KOPT-K1 (cell line): ENCODE data around the gene AHRR.

Source experiments
- H3K27ac ChIP-seq: fragments of 200-600 bp; sonication (generic); 2 replicates; pipeline ENCODE4 v1.5.1; 2016; ENCODE audit warnings: antibody characterized with exemption, mild to moderate bottlenecking, low read depth, low read length; ENCODE audit not compliant: poor library complexity, severe bottlenecking
- H3K36me3 ChIP-seq: fragments of 200-600 bp; sonication (generic); 2 replicates; pipeline ENCODE4 v1.5.1; 2017; ENCODE audit warnings: antibody characterized with exemption, mild to moderate bottlenecking, low read length, moderate library complexity; ENCODE audit not compliant: insufficient read depth
- H3K9me3 ChIP-seq: fragments of 200-600 bp; sonication (generic); 2 replicates; pipeline ENCODE4 v1.5.1; 2017; ENCODE audit warnings: antibody characterized with exemption, low read length, mild to moderate bottlenecking; ENCODE audit not compliant: insufficient read depth, poor library complexity, severe bottlenecking

AHRR gene

DNA sequence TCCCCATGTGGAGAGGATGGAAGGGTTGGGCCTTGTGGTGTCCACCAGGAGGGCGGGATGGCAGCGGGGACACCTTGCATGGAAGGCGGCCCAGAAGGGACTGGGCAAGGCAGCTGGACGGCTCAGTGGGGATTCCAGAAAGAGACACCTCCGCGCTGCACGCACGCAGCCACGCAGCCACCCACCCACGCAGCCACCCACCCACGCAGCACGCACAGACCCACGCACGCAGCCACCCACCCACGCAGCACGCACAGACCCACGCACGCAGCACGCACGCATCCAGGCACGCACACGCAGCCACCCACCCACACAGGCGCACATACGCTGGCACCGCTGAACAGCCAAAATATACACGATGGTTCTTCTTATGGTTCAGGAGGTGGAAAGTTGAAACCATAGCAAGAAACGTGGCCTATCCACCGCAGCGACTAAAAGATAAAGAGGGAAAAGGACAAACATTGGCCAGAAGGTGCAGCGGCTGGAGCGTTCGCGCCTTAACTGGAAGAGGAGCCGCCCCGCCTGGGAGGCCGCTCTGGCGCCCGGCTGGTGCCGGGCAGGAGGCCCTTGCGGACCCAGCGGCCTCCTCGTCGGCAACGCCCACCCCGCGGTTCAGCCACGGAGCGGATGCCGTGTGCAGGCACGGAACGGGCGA is 99.2 kb downstream of the AHRR start:
- Histone ChIP-seq H3K36me3 (no peaks in the 10 kb centered on the region), H3K9me3 (no peaks in the 10 kb centered on the region), H3K27ac (no peak overlapping the region)

GRCh38 chr5:421287-421880 is 99.9 kb downstream of the AHRR start:
- H3K36me3 ChIP-seq = no peaks in the 10 kb centered on the region
- H3K27ac ChIP-seq = no peak overlapping the region
- no peaks in the 10 kb centered on the region for H3K9me3 ChIP-seq

DNA sequence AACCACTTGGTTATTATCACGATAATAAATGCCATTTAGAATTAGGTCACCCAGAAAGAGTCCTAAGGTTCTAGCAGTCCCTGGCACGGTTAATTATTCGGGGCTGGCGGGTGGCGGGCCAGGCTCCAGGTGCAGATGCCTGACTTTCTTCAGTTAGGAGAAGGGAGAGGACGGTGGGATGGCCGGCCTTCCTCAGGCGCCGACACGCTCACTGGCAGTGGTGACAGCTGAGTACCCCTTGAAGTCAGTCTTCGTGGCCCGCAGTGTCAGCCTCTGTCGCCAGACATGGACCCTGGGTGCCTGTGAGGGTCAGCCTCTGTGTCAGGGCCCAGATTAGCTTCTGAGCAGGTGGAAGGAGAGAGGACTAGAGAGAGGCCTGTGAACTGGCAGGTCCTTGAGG is 100.4 kb downstream of the AHRR start:
- H3K36me3 ChIP-seq = no peaks in the 10 kb centered on the region
- H3K27ac ChIP-seq = no peak overlapping the region
- no peaks in the 10 kb centered on the region for H3K9me3 ChIP-seq

DNA sequence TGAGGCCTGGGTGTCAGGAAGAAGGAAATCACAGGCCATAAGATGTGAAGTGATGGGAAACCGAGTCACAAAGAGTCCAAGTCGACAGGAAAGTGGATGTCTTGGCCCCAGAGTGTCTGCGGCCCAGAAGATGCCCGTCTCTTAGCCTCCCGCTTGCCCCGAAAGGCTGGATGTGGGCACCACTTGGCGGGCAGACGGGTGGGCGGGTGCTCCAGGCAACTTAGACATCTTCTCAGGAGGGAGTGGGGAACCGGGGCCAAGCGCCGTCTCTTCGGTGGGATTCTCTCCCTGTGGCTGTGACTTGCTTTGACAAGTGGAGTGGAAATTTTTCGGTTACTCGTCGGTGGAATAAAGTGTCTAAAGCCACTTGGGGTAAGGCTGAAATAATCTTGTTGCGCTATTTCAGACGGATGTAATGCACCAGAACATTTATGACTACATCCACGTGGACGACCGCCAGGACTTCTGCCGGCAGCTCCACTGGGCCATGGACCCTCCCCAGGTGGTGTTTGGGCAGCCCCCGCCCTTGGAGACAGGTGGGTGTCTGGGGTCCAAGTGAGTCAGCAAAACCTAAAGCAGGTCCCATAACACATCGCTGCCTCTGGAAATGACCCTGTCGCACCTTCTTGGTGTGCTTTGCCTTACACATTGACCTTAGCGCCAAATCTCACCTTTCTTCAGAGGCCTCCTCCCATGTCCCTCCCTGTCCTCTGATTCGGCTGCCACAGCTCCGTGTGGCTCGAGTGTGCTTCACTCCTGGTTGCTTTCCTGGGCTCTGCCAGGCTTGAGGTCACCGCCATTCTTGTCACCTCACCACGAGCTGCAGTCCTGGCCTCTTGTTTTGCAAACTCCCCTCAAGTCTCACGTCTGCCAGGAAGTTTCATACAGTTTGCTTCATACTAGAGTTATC is 101.1 kb downstream of the AHRR start:
- Histone ChIP-seq H3K36me3 (no peaks in the 10 kb centered on the region), H3K9me3 (no peaks in the 10 kb centered on the region), H3K27ac (peak overlapping the region; percentile 20)

DNA sequence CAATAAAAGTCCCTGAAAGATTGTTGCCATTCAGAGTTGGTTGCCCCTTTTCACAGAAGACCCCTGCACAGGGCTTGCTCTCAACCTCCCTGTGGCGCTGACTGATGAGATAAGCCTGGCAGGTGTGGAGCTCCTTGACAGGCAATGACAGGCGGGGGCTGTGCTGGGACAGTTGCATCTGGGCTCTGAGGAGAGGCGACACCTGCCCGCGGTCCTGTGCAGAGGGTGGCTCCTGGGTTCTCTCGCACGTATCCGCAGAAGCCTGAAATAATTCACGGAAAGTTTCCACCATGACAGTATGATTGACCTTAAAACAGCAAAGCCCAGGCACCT is 101.7 kb downstream of the AHRR start:
- Histone ChIP-seq H3K27ac (peak overlapping the region; percentile 20), H3K36me3 (no peaks in the 10 kb centered on the region), H3K9me3 (no peaks in the 10 kb centered on the region)

GRCh38 chr5:423626-424261 is 102.2 kb downstream of the AHRR start:
- Histone ChIP-seq H3K36me3 (no peaks in the 10 kb centered on the region), H3K27ac (peak overlapping the region; percentile 20)

DNA sequence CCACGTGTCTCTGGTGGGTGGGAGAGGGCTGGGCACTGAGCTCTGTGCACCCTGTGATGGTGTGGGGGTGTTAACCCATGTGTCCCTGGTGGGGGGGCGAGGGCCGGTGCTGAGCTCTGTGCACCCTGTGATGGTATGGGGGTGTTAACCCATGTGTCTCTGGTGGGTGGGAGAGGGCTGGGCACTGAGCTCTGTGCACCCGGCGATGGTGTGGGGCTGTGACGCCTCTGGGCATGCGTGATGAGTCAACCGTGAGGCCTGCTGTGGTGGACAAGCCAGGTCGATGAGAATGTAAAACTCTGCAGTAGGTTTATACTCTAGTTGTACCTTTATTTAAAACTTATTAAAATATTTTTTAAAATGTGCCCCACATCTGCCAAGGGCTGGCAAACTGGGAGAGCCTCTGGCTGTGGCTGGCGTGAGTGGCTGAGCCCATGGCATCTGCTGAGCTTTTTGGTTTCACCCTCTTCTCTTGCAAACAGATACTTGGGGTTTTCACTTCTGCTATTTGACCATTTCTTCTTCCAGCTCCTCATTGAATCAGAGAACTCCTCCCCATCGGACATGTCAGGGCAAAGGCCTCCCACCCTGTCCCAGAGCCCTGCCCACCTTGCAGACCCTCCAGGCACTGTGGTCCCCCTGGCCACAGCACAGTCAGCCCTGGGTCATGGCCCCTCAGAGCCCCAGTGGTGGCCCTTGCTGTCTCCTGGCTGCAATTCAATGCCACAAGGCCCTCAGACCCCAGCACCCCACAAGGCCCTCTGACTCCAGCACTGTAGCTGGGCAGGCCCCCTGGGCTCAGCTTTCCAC is 103.0 kb downstream of the AHRR start:
- no peaks in the 10 kb centered on the region for H3K36me3 ChIP-seq
- no peaks in the 10 kb centered on the region for H3K9me3 ChIP-seq
- no peak overlapping the region for H3K27ac ChIP-seq

More at GRCh38 chr5:423626-424261, 102.2 kb downstream of the AHRR start:
- no peaks in the 10 kb centered on the region for H3K9me3 ChIP-seq

DNA sequence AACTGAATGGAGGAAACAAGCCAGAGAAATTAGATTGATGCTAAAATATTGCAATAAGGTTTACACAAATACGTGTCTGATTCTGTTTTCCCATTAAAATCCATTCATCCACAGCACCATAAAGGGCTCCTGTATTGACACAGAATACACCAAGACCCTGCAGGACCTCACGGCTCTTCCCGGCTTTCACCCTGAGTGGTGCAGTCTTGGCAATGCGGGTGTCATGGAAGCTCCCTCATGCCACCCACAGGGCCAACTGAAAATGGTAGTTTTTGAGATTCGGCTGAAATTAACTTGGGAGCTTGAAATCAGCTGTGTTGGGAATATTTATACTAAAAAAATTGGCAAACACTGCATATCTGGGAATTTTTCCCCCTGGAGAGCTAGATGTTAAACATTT is 104.2 kb downstream of the AHRR start:
- H3K27ac ChIP-seq = no peak overlapping the region
- no peaks in the 10 kb centered on the region for H3K36me3 ChIP-seq
- H3K9me3 ChIP-seq = no peaks in the 10 kb centered on the region

DNA sequence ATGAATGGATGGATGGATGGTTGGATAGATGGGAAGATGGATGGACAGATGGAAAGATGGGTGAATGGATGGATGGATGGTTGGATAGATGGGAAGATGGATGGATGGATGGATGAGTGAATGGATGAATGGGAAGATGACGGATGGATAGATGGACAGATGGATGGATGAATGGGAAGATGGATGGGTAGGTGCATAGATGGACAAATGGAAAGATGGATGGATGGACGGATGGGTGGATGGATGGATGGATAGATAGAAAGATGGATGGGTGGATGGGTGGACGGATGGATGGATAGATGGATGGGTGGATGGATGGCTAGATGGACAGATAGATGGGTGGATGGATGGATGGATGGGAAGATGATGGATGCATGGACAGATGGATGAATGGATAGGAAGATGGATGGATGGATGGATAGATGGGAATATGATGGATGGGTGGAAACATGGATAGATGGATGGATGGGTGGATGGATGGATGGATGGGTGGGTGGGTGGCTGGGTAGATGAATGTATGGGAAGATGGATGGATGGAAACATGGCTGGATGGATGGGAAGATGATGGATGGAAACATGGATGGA is 105.0 kb downstream of the AHRR start:
- H3K9me3 ChIP-seq = no peaks in the 10 kb centered on the region
- no peaks in the 10 kb centered on the region for H3K36me3 ChIP-seq
- no peak overlapping the region for H3K27ac ChIP-seq

DNA sequence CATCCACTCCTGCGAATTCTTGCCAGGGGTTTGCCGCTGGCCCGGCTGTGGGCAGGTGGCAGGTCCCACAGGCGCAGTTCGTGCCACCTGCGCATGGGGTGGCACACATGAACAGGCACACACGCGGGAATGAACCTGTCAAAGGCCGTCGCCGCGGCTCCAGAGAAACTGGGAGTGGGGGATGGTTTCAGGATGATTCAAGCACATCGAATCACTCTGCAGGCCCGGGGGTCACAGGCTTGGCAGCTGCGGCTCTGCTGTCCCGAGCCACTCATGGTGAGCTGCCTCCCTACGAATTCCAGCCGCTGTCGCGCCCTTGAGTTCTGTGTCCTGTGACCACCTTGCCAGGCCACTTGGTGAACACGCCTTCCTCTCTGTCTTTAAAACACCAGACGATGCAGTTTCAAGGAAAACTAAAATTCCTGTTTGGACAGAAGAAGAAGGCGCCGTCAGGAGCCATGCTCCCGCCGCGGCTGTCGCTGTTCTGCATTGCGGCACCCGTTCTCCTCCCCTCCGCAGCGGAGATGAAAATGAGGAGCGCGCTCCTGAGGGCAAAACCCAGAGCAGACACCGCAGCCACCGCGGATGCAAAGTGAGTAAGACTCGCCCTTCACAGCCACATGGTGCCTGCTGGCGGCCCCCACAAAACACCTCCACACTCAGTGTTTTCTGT is 106.0 kb downstream of the AHRR start:
- H3K36me3 ChIP-seq = no peaks in the 10 kb centered on the region
- no peak overlapping the region for H3K27ac ChIP-seq
- no peaks in the 10 kb centered on the region for H3K9me3 ChIP-seq

GRCh38 chr5:428219-428618 is 106.7 kb downstream of the AHRR start:
- Histone ChIP-seq H3K27ac (no peak overlapping the region), H3K36me3 (no peaks in the 10 kb centered on the region), H3K9me3 (no peaks in the 10 kb centered on the region)

DNA sequence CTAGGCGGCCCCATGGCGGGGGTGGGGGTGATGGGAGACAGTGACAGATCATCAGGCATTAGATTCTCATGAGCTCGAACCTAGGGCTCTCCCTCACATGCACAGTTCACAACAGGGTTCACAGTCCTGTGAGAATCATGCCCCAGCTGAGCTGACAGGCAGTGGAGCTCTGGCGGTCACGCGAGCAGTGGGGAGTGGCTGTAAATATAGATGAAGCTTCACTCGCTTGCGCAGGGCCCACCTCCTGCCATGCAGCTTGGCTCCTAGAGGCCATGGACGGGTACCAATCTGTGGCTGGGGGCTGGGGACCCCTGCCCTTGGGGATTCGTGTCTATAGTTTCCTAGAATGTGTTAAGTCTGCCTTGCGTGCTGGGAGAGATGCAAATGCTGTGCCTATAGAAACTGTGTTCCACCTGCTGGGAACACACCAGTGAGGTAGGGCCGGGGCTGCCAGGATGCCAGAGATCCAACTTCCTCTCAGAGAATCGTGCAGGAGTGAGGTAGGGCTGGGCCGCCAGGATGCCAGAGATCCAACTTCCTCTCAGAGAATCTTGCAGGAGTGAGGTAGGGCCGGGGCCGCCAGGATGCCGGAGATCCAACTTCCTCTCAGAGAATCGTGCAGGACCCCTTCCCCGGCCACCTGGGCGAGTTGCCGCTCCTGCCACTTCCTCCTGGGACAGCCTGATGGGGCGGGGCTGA is 107.4 kb downstream of the AHRR start:
- Histone ChIP-seq H3K36me3 (no peaks in the 10 kb centered on the region), H3K27ac (no peak overlapping the region), H3K9me3 (no peaks in the 10 kb centered on the region)

DNA sequence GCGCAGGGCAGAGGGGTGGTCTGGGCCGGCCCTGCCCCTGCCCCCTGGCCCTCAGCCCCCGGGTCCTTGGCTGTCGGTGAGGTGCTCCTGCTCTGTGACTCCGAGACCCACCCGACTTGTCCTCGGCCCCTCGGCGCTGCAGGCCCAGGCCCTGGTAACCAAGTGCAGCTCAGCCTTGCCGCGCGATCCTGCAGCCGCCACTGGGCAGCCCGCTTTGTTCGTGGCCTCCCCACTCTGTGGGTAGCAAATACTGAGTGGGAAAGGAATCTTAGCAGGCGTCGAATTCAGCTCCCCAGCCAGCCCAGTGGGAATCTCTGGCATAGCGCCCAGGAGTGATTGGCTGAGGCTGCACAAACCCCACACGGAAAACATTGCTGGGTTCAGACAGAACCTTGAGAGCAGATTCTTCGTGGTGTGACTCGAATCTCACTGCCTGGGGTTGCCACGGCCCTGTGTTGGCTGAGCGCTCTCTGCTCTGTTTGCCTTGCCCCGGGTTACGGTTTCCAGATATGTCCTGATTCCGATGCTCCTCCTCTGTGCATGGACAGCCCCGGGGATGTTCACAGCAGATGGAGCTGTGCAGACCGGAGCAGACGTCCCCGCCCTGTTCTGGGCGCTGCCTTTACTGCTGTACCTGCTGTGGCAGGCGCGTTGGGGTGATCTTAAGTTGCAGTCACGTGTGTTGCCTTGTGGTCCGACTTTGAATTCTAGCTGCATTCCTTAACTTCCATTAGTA is 108.1 kb downstream of the AHRR start:
- no peak overlapping the region for H3K27ac ChIP-seq
- no peaks in the 10 kb centered on the region for H3K9me3 ChIP-seq
- no peaks in the 10 kb centered on the region for H3K36me3 ChIP-seq
